Bronchial epithelial cell (primary cell): ENCODE results near the gene DTYMK. TPM values are rescaled to one million over a fixed set of nuclear protein-coding genes. Genes with fewer than 3 reads are reported as not detected.

Experiments used
- DNase-seq: peaks from one replicate; pipeline ENCODE4 v3.0.0-alpha.2; 2010; ENCODE audit warnings: low read depth
- FAIRE-seq: peaks from 2 replicates; lab custom pipeline; 2011; peaks lifted over from hg19 to GRCh38; lab: Jason Lieb, UNC
- H3K27me3 ChIP-seq: 2 replicates; pipeline ENCODE4 v1.5.1; 2011; ENCODE audit warnings: low read length; ENCODE audit not compliant: control insufficient read depth, insufficient read depth
- H3K36me3 ChIP-seq: 2 replicates; pipeline ENCODE4 v1.5.1; 2011; ENCODE audit warnings: low read length; ENCODE audit not compliant: control insufficient read depth, insufficient read depth
- H3K4me3 ChIP-seq: 2 replicates; pipeline ENCODE4 v1.5.1; 2011; ENCODE audit warnings: mild to moderate bottlenecking, low read depth, low read length, control low read depth
- CTCF ChIP-seq: IDR thresholded peaks from 2 replicates; pipeline ENCODE4 v1.5.1; 2011; ENCODE audit warnings: mild to moderate bottlenecking, moderate library complexity, low read length, control low read depth, inconsistent platforms; ENCODE audit not compliant: insufficient read depth, severe bottlenecking
- total RNA-seq: library from RNA; depleted of rRNA; stranded (reverse); fragments of >200 nt; gene quantifications from 2 replicates; pipeline ENCODE4 v1.2.1, GENCODE V29; 2014

Gene DTYMK
- total RNA-seq, result 10.6 and 21.1 TPM in 2 replicates

DNA sequence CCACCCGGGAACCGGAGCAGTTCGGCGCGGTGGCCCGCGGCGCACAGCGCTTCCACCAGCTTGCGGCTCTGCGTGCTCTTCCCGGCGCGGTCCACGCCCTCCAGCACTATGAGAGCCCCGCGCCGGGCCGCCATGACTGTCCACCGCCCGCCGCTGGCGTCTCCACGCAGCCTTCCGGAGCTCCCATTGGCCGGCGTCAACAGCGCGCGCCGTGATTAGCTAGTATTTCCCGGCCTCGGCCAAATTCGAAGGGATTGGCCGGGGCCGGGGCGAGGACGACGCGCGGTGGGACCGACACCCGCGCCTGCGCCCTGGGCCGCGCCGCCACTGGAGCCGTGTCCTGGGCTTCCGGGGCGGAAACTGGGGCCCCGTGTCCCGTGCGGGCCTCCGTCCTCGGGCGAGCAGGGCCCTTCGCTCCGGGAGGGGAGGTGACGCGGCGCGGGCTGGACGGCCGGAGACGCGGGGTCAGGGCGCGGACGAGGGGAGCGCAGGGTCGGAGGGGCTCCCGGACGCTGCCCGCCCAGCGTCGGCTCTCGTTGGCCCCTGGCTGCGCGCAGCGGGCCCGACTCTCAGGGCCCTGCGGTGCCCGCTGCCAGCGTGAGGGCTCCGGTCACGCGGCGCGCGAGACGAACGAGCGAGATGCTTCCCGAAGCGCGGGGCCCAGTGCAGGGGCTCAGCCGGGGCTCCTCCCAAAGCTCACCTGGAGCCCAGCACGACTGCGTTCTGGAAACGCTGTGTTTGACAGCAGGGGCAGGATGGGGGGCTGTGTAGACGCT is at the start of gene DTYMK:
Gene DTYMK (minus strand): TSS at position 166 of the 776 bp plus-strand sequence. CDS start 32 bp downstream, at position 134.
- peak; percentile 84 for DNase-seq
- FAIRE-seq, result no peak
- H3K4me3 ChIP-seq, result peak within 1 kb of the TSS; percentile 50

DNA sequence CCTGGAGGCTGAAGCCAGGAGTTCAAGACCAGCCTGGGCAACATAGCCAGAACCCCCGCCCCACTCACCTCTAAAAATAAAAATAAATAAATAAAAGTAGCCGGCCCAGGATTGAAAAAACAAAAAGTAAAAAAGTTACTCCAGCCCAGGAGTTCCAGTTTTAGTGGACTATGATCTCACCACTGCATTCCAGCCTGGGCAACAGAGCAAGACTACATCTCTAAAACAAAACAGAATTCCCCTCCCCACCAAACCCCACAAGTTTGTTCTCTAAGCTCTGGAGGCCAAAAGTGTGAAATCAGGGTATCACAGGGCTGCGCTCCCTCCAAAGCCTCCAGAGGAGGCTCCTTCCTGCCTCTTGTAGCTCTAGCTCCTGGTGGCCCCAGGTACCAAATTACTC is 49.5 kb upstream of the DTYMK start:
- no peak for FAIRE-seq
- Histone ChIP-seq H3K4me3 (no peak overlapping the region), H3K27me3 (no peaks in the 10 kb centered on the region), H3K36me3 (peaks cover 3% of the 10 kb centered on the region)
- DNase-seq, result no peak
- no peak for TF ChIP-seq CTCF

More for the DNA sequence above, at the start of gene DTYMK:
- peaks cover 15% of the 10 kb centered on the region for H3K36me3 ChIP-seq
- no peak for TF ChIP-seq CTCF
- no peaks in the 10 kb centered on the region for H3K27me3 ChIP-seq

DNA sequence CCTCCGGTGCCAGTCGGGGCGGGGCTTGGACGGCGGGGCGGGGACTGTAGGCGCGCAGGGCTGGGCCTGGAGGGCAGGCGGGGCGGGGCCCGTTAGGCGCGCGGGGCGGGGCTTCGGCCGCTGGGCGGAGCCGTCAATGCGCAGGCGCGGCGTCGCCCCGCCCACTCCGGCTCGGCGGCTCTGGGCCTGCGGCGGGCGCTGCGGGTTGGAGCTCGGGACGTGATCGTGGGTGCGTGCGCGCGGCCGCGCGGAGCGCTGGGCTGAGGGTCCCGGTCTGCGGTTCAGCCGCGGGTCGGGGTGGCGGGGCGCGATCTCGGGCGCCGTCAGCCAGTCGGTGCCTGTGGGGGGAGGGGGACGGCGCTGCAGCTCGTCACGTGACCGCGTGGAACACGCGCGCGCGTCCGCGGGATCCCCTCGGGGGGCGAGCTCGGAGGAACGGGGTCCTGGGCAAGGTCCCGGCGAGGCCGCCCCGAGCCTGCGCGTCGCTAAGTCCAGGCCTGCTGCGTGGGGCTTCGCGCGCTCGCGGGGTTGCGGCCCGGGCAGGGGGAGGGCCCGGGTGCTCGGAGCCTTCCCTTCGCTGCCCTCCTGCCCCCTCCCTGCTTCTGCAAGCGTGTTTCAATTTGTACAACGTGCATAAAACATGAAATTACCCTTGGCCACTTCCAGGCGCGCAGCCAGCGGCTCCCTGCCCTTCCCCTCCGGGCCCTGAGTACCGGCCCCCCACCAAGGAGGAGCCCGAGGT is 48.0 kb upstream of the DTYMK start, which contains the start of gene D2HGDH:
Gene D2HGDH (plus strand): TSS at position 164 of the 742 bp plus-strand sequence. CDS start 595 bp downstream, outside the sequence.
- DNase-seq, result peak; percentile 47
- peak within 1 kb of the TSS; percentile 62 for H3K4me3 ChIP-seq
- no peaks in the 10 kb centered on the region for H3K27me3 ChIP-seq
- FAIRE-seq, result no peak
- no peak for TF ChIP-seq CTCF
- H3K36me3 ChIP-seq, result peaks cover 3% of the 10 kb centered on the region

DNA sequence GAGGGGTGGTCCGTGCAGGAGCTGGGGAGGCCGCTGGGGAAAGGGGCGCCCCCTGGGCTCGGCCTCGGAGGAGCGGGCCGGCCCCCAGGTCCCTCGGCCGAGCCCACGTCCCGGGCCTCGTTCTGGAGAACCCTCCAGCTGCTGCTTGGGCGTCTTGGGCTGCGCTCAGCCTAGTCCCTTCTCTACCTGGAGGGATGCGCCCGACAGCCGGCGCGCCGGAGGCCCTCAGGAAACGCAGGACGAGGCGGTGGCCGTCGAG is 47.5 kb upstream of the DTYMK start:
- FAIRE-seq (no peak), DNase-seq (no peak)
- H3K4me3 ChIP-seq, result peak overlapping the region; percentile 30
- peaks cover 3% of the 10 kb centered on the region for H3K36me3 ChIP-seq
- H3K27me3 ChIP-seq, result no peaks in the 10 kb centered on the region
- peak; percentile 2 for TF ChIP-seq CTCF

GRCh38 chr2:241733391-241734207 is 47.0 kb upstream of the DTYMK start:
- Histone ChIP-seq H3K4me3 (peak overlapping the region; percentile 30), H3K36me3 (peaks cover 2% of the 10 kb centered on the region), H3K27me3 (no peaks in the 10 kb centered on the region)
- FAIRE-seq (peak; percentile 58), DNase-seq (peak; percentile 74)
- TF ChIP-seq CTCF, result no peak
